WI38 (cell line): Measurements from ENCODE around the gene TOX2.

Source experiments
- H3K4me3 ChIP-seq: 2 replicates; pipeline ENCODE4 v1.5.1; 2011; ENCODE audit warnings: low read depth, mild to moderate bottlenecking, control low read depth, low read length
- CTCF ChIP-seq: IDR thresholded peaks from 2 replicates; pipeline ENCODE4 v1.5.1; 2012; ENCODE audit warnings: low read depth, mild to moderate bottlenecking, control low read depth, low read length

TOX2 gene

GRCh38 chr20:44026647-44027342, 112.1 kb downstream of the TOX2 start:
- H3K4me3 ChIP-seq: no peak overlapping the region
- TF ChIP-seq CTCF: no peak

GRCh38 chr20:44027343-44028002, 112.8 kb downstream of the TOX2 start:
- H3K4me3 ChIP-seq: no peak overlapping the region
- TF ChIP-seq CTCF: no peak

- TF ChIP-seq CTCF: no peak
- no peak overlapping the region for H3K4me3 ChIP-seq
These were observed 113.5 kb downstream of the TOX2 start for GRCh38 chr20:44028003-44028730.

- no peak overlapping the region for H3K4me3 ChIP-seq
- no peak for TF ChIP-seq CTCF
These were observed 114.5 kb downstream of the TOX2 start for GRCh38 chr20:44028868-44029847.

- no peak for TF ChIP-seq CTCF
- H3K4me3 ChIP-seq: no peak overlapping the region
These were observed 115.2 kb downstream of the TOX2 start for GRCh38 chr20:44029848-44030230.

- H3K4me3 ChIP-seq: no peak overlapping the region
- no peak for TF ChIP-seq CTCF
These were observed 115.7 kb downstream of the TOX2 start for GRCh38 chr20:44030394-44030793.
